WTC11 (cell line): ENCODE data around the gene GOLGA3. TPM values are rescaled to one million over a fixed set of nuclear protein-coding genes. Genes with fewer than 3 reads are reported as not detected.
"Not testable (repeated sequence)": the region's sequence is repeated elsewhere in the genome, so short reads cannot be mapped to it uniquely, and the experiment has no call there.

Experiments
- ATAC-seq: fragments of 200-7000 bp; cut with Tn5 transposase; 2 replicates; pipeline ENCODE4 v1.10.0; 2021; ENCODE audit warnings: mild to moderate bottlenecking, moderate library complexity
- CTCF ChIA-PET: fragments of 300-600 bp; sonication (Branson Sonifier 250); formaldehyde crosslinking; loops from one replicate; lab custom pipeline; 2021; ENCODE audit warnings: antibody characterized with exemption; lab: Charles Lee
- POLR2A ChIA-PET: fragments of 350-600 bp; sonication (Branson Sonifier 250); formaldehyde crosslinking; loops from one replicate; lab custom pipeline; 2021; ENCODE audit warnings: antibody characterized with exemption; lab: Charles Lee
- DNase-seq: peaks from one replicate; pipeline ENCODE4 v3.0.0; 2021; ENCODE audit warnings: low spot score
- H3K27ac Mint-ChIP-seq: 2 replicates; pipeline ENCODE4 v1.8.0; 2021; ENCODE audit warnings: mixed read lengths
- H3K27me3 Mint-ChIP-seq: 2 replicates; pipeline ENCODE4 v1.8.0; 2021; ENCODE audit warnings: low read depth, mild to moderate bottlenecking, moderate library complexity, mixed read lengths
- H3K36me3 Mint-ChIP-seq: 2 replicates; pipeline ENCODE4 v1.8.0; 2021; ENCODE audit warnings: mixed read lengths
- H3K4me1 Mint-ChIP-seq: 2 replicates; pipeline ENCODE4 v1.8.0; 2022; ENCODE audit warnings: mixed read lengths
- H3K4me3 Mint-ChIP-seq: 2 replicates; pipeline ENCODE4 v1.8.0; 2021; ENCODE audit warnings: mild to moderate bottlenecking, moderate library complexity, mixed read lengths
- H3K9me3 Mint-ChIP-seq: 2 replicates; pipeline ENCODE4 v1.8.0; 2021; ENCODE audit warnings: mixed read lengths
- ATF1 ChIP-seq: sonication (generic); formaldehyde crosslinking; IDR thresholded peaks from 2 replicates; pipeline ENCODE4 v1.8.1; 2023; ENCODE audit warnings: mild to moderate bottlenecking, moderate library complexity, missing genetic modification reagents
- EMX1 ChIP-seq: fragments of 250-450 bp; sonication (Bioruptor Pico); IDR thresholded peaks from 2 replicates; pipeline ENCODE4 v1.8.0; 2021; ENCODE audit warnings: mild to moderate bottlenecking
- ETV6 ChIP-seq: sonication (generic); formaldehyde crosslinking; IDR thresholded peaks from 2 replicates; pipeline ENCODE4 v1.8.1; 2022; ENCODE audit warnings: mild to moderate bottlenecking, missing genetic modification reagents
- FOXJ3 ChIP-seq: sonication (generic); formaldehyde crosslinking; IDR thresholded peaks from 2 replicates; pipeline ENCODE4 v1.9.0; 2021; ENCODE audit warnings: missing genetic modification reagents, mild to moderate bottlenecking, borderline replicate concordance
- NR2C2 ChIP-seq: sonication (generic); formaldehyde crosslinking; IDR thresholded peaks from 2 replicates; pipeline ENCODE4 v1.8.0; 2022; ENCODE audit warnings: mild to moderate bottlenecking, missing genetic modification reagents
- SMAD4 ChIP-seq: sonication (generic); formaldehyde crosslinking; IDR thresholded peaks from 2 replicates; pipeline ENCODE4 v1.8.0; 2022; ENCODE audit warnings: mild to moderate bottlenecking, missing genetic modification reagents
- TEAD4 ChIP-seq: sonication (generic); formaldehyde crosslinking; IDR thresholded peaks from 2 replicates; pipeline ENCODE4 v1.8.0; 2022; ENCODE audit warnings: mild to moderate bottlenecking, missing genetic modification reagents
- ZBTB21 ChIP-seq: sonication (generic); formaldehyde crosslinking; IDR thresholded peaks from 2 replicates; pipeline ENCODE4 v1.8.1; 2023; ENCODE audit warnings: mild to moderate bottlenecking, missing genetic modification reagents, borderline replicate concordance
- ZNF138 ChIP-seq: sonication (generic); formaldehyde crosslinking; conservative IDR thresholded peaks from 2 replicates; pipeline ENCODE4 v1.8.1; 2022; ENCODE audit warnings: mild to moderate bottlenecking, moderate library complexity, missing genetic modification reagents
- ZNF219 ChIP-seq: sonication (generic); formaldehyde crosslinking; IDR thresholded peaks from 2 replicates; pipeline ENCODE4 v1.8.0; 2023; ENCODE audit warnings: missing genetic modification reagents, mild to moderate bottlenecking, borderline replicate concordance
- total RNA-seq: library from RNA; stranded (reverse); gene quantifications from 3 replicates; pipeline ENCODE4 v1.2.3, GENCODE V29; 2021
- TF ChIP-seq, protein P1 (sequence below): sonication (generic); formaldehyde crosslinking; IDR thresholded peaks from 2 replicates; pipeline ENCODE4 v1.8.1; 2023; ENCODE audit warnings: mild to moderate bottlenecking, missing genetic modification reagents, moderate library complexity
- TF ChIP-seq, protein P2 (sequence below): sonication (generic); formaldehyde crosslinking; IDR thresholded peaks from 2 replicates; pipeline ENCODE4 v1.8.1; 2022; ENCODE audit warnings: missing genetic modification reagents, borderline replicate concordance
- TF ChIP-seq, protein P3 (sequence below): sonication (generic); formaldehyde crosslinking; conservative IDR thresholded peaks from 2 replicates; pipeline ENCODE4 v1.8.1; 2022; ENCODE audit warnings: mild to moderate bottlenecking, missing genetic modification reagents
- TF ChIP-seq, protein P4 (sequence below): fragments of 250-450 bp; sonication (Bioruptor Pico); IDR thresholded peaks from 2 replicates; pipeline ENCODE4 v2.1.2; 2022; ENCODE audit warnings: mild to moderate bottlenecking, moderate library complexity
- TF ChIP-seq, protein P5 (sequence below): sonication (generic); formaldehyde crosslinking; IDR thresholded peaks from 2 replicates; pipeline ENCODE4 v1.8.0; 2022; ENCODE audit warnings: mild to moderate bottlenecking, missing genetic modification reagents
- TF ChIP-seq, protein P6 (sequence below): fragments of 250-450 bp; sonication (Bioruptor Pico); IDR thresholded peaks from 2 replicates; pipeline ENCODE4 v1.9.0; 2021; ENCODE audit warnings: mild to moderate bottlenecking
- TF ChIP-seq, protein P7 (sequence below): sonication (generic); formaldehyde crosslinking; IDR thresholded peaks from 2 replicates; pipeline ENCODE4 v1.8.1; 2023; ENCODE audit warnings: mild to moderate bottlenecking, missing genetic modification reagents
- TF ChIP-seq, protein P8 (sequence below): fragments of 250-450 bp; sonication (Bioruptor Pico); IDR thresholded peaks from 2 replicates; pipeline ENCODE4 v1.9.0; 2021; ENCODE audit warnings: moderate library complexity, mild to moderate bottlenecking, inconsistent platforms, borderline replicate concordance

The GOLGA3 gene
- total RNA-seq, 1 experiment from 2014 or later = 47.8 TPM

DNA sequence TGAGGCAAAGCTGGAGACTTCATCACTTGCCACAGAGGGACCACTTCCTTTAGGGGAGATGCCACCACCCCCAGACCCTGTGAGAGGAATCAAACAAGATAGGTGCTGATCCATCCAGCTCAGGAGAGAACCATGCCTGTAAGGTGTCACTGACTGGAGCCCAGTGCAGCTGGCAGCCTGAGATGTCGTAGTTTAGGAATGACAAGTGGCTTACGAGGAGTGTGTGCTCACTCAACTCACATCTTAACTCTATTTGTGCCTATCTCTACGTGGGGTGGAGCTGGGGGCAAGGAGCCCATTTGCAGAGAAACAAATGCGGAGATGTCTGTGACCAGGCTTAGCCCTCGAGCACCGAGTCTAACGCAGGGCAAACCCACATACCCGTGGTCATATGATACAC lies 32.9 kb upstream of the GOLGA3 start (continued):
- TF ChIP-seq, protein P1, sequence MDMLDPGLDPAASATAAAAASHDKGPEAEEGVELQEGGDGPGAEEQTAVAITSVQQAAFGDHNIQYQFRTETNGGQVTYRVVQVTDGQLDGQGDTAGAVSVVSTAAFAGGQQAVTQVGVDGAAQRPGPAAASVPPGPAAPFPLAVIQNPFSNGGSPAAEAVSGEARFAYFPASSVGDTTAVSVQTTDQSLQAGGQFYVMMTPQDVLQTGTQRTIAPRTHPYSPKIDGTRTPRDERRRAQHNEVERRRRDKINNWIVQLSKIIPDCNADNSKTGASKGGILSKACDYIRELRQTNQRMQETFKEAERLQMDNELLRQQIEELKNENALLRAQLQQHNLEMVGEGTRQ = no peak
- TF ChIP-seq, protein P2, sequence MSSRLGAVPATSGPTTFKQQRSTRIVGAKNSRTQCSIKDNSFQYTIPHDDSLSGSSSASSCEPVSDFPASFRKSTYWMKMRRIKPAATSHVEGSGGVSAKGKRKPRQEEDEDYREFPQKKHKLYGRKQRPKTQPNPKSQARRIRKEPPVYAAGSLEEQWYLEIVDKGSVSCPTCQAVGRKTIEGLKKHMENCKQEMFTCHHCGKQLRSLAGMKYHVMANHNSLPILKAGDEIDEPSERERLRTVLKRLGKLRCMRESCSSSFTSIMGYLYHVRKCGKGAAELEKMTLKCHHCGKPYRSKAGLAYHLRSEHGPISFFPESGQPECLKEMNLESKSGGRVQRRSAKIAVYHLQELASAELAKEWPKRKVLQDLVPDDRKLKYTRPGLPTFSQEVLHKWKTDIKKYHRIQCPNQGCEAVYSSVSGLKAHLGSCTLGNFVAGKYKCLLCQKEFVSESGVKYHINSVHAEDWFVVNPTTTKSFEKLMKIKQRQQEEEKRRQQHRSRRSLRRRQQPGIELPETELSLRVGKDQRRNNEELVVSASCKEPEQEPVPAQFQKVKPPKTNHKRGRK = no peak
- TF ChIP-seq, protein P3, sequence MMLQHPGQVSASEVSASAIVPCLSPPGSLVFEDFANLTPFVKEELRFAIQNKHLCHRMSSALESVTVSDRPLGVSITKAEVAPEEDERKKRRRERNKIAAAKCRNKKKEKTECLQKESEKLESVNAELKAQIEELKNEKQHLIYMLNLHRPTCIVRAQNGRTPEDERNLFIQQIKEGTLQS = no peak

DNA sequence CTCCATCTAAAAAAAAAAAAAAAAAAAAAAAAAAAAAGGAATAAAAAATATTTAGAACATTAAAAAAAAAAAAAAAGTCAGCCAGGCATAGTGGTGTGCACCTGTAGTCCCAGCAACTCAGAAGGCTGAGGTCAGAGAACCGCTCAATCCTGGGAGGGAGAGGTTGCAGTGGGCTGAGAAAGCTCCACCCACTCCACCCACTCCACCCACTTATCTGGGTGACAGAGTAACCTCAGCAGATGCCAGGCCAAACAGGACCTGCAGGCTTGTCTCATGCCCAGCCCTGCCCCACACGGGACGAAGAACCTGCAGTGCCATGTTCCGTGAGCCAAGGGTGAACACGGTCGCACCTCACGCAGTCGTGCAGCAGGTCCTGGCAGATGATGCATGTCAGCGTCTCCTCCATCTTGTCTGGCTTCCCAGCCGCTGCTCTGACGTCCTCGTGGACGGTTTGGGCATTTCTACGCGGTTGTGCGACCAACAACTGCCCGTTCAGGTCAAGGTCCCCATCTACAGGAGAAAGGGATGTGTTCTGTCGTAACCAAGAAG lies 30.1 kb upstream of the GOLGA3 start:
- no peak overlapping the region for H3K27ac Mint-ChIP-seq
- no peak overlapping the region for H3K4me3 Mint-ChIP-seq
- no peaks in the 10 kb centered on the region for H3K27me3 Mint-ChIP-seq
- ChIA-PET CTCF (no interaction called here), POLR2A (no interaction called here)
- peaks cover 54% of the 10 kb centered on the region for H3K36me3 Mint-ChIP-seq
- ATAC-seq (no peak), DNase-seq (no peak)
- H3K9me3 Mint-ChIP-seq = no peaks in the 10 kb centered on the region
- H3K4me1 Mint-ChIP-seq = no peaks in the 10 kb centered on the region
- TF ChIP-seq ZNF219 = no peak
- TF ChIP-seq, protein P4, sequence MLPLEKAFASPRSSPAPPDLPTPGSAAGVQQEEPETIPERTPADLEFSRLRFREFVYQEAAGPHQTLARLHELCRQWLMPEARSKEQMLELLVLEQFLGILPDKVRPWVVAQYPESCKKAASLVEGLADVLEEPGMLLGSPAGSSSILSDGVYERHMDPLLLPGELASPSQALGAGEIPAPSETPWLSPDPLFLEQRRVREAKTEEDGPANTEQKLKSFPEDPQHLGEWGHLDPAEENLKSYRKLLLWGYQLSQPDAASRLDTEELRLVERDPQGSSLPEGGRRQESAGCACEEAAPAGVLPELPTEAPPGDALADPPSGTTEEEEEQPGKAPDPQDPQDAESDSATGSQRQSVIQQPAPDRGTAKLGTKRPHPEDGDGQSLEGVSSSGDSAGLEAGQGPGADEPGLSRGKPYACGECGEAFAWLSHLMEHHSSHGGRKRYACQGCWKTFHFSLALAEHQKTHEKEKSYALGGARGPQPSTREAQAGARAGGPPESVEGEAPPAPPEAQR (CRISPR knock-in tag) = no peak
- TF ChIP-seq TEAD4 = no peak
- no peak for TF ChIP-seq FOXJ3 (CRISPR knock-in tag)
- TF ChIP-seq, protein P5, sequence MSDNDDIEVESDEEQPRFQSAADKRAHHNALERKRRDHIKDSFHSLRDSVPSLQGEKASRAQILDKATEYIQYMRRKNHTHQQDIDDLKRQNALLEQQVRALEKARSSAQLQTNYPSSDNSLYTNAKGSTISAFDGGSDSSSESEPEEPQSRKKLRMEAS (CRISPR knock-in tag) = no peak
- TF ChIP-seq SMAD4 = no peak
- TF ChIP-seq, protein P1 = no peak
- TF ChIP-seq, protein P6, sequence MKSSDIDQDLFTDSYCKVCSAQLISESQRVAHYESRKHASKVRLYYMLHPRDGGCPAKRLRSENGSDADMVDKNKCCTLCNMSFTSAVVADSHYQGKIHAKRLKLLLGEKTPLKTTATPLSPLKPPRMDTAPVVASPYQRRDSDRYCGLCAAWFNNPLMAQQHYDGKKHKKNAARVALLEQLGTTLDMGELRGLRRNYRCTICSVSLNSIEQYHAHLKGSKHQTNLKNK (CRISPR knock-in tag) = no peak
- no peak for TF ChIP-seq ETV6 (CRISPR knock-in tag)
- TF ChIP-seq, protein P7, sequence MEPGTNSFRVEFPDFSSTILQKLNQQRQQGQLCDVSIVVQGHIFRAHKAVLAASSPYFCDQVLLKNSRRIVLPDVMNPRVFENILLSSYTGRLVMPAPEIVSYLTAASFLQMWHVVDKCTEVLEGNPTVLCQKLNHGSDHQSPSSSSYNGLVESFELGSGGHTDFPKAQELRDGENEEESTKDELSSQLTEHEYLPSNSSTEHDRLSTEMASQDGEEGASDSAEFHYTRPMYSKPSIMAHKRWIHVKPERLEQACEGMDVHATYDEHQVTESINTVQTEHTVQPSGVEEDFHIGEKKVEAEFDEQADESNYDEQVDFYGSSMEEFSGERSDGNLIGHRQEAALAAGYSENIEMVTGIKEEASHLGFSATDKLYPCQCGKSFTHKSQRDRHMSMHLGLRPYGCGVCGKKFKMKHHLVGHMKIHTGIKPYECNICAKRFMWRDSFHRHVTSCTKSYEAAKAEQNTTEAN (CRISPR knock-in tag) = no peak
- TF ChIP-seq NR2C2 = no peak
- TF ChIP-seq ATF1 (CRISPR knock-in tag) = no peak
- no peak for TF ChIP-seq ZBTB21 (CRISPR knock-in tag)
- no peak for TF ChIP-seq ZNF138 (CRISPR knock-in tag)
- TF ChIP-seq EMX1 = no peak
- TF ChIP-seq, protein P8, sequence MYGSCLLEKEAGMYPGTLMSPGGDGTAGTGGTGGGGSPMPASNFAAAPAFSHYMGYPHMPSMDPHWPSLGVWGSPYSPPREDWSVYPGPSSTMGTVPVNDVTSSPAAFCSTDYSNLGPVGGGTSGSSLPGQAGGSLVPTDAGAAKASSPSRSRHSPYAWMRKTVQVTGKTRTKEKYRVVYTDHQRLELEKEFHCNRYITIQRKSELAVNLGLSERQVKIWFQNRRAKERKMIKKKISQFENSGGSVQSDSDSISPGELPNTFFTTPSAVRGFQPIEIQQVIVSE (CRISPR knock-in tag) = no peak

DNA sequence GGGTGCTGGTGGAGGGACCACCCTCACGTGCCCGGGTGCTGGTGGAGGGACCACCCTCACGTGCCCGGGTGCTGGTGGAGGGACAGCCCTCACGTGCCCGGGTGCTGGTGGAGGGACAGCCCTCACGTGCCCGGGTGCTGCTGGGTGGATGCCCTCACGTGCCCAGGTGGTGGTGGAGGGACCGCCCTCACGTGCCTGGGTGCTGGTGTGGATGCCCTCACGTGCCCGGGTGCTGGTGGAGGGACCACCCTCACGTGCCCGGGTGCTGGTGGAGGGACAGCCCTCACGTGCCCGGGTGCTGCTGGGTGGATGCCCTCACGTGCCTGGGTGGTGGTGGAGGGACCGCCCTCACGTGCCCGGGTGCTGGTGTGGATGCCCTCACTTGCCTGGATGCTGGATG lies 28.4 kb upstream of the GOLGA3 start:
- H3K27ac Mint-ChIP-seq, H3K27me3 Mint-ChIP-seq, CTCF ChIA-PET, ATAC-seq, H3K4me1 Mint-ChIP-seq, H3K4me3 Mint-ChIP-seq, DNase-seq, POLR2A ChIA-PET, H3K9me3 Mint-ChIP-seq: not testable (repeated sequence)
- peaks cover 56% of the 10 kb centered on the region for H3K36me3 Mint-ChIP-seq
